ENCODE data around the gene WDR74. TPM values are rescaled to one million over a fixed set of nuclear protein-coding genes. Genes with fewer than 3 reads are reported as not detected.

Gene WDR74
- total RNA-seq, 1 experiment from 2014 or later = 110 TPM

DNA sequence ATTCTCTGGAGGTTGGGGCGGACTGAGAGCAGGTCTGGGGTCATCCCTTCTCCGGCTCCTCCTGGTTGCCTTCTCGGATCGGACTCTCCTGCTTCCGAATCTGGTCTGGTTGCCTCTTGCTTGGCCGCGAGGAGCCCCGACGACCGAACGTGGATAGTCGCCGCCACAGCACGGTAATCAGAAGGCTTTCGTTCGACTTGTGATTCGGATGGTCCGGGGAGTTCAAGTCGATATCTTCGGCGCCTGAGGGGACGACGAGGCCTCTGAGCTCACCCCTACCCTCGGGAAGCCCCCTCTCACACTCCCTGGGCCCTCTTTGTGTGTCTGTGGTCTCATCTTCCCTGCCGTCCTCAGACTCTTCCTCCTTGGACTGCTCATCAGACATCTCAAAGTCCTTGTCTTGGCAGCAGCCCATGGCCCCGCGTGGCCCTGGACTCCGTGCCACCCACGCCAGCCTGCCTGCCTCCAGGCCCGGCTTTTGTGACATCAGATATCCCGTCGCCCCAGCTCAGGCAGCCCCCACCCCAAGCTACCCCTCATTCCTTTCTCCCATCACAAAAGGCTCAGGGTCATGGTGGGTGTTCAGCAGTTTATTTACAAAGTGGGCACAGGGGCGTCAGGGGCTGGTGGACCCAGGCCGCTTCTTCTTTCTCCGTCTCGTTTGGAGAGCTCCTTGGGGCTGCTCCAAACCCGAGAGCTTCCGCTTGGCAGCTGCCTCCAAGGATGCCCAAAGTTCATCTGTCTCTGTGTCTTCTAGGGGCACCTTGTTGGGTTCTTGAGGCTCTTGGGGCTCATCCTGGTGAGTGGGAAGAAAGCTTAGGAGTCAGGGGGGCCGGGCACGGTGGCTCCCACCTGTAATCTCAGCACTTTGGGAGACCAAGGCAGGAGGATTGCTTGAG, 6.8 kb downstream of the WDR74 start, which contains the start of gene TEX54:
Gene TEX54 (minus strand): TSS at position 506 of the 899 bp plus-strand sequence.
- Mint-ChIP-seq H3K27ac (peak within 1 kb of the TSS; percentile 100), H3K36me3 (peaks cover 36% of the 10 kb centered on the region), H3K4me1 (peaks cover 19% of the 10 kb centered on the region), H3K27me3 (ENCODE audit: low read depth) (no peaks in the 10 kb centered on the region), H3K9me3 (no peaks in the 10 kb centered on the region), H3K4me3 (peak within 1 kb of the TSS; percentile 100)
- CTCF ChIA-PET = interaction anchor here (0.6 to 2.4 kb wide), 16 partner anchors 8 to 290 kb away, joined by 3 to 22 read pairs (median 4); partner anchors contain the start of genes HNRNPUL2, TAF6L and TMEM179B
- POLR2A ChIA-PET = interaction anchor here (0.5 to 2.4 kb wide), 24 partner anchors 9 to 316 kb away, joined by 3 to 35 read pairs (median 5); partner anchors contain the start of genes BSCL2, C11orf98, CSKMT and GNG3
- no peak for TF ChIP-seq NR3C1 (CRISPR knock-in tag; conservative IDR thresholded peaks at IDR 0.05; ENCODE audit: low read depth)
- TF ChIP-seq, protein P1, sequence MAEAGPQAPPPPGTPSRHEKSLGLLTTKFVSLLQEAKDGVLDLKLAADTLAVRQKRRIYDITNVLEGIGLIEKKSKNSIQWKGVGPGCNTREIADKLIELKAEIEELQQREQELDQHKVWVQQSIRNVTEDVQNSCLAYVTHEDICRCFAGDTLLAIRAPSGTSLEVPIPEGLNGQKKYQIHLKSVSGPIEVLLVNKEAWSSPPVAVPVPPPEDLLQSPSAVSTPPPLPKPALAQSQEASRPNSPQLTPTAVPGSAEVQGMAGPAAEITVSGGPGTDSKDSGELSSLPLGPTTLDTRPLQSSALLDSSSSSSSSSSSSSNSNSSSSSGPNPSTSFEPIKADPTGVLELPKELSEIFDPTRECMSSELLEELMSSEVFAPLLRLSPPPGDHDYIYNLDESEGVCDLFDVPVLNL (CRISPR knock-in tag; IDR thresholded peaks at IDR 0.05; ENCODE audit: borderline replicate concordance, low read depth) = no peak
- TF ChIP-seq, protein P2, sequence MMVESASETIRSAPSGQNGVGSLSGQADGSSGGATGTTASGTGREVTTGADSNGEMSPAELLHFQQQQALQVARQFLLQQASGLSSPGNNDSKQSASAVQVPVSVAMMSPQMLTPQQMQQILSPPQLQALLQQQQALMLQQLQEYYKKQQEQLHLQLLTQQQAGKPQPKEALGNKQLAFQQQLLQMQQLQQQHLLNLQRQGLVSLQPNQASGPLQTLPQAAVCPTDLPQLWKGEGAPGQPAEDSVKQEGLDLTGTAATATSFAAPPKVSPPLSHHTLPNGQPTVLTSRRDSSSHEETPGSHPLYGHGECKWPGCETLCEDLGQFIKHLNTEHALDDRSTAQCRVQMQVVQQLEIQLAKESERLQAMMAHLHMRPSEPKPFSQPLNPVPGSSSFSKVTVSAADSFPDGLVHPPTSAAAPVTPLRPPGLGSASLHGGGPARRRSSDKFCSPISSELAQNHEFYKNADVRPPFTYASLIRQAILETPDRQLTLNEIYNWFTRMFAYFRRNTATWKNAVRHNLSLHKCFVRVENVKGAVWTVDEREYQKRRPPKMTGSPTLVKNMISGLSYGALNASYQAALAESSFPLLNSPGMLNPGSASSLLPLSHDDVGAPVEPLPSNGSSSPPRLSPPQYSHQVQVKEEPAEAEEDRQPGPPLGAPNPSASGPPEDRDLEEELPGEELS (CRISPR knock-in tag; IDR thresholded peaks at IDR 0.05) = peak; percentile 6; the same call in 1 of the 2 replicates
- no peak for DNase-seq (ENCODE audit: low spot score)
- ATAC-seq = peak; percentile 1

DNA sequence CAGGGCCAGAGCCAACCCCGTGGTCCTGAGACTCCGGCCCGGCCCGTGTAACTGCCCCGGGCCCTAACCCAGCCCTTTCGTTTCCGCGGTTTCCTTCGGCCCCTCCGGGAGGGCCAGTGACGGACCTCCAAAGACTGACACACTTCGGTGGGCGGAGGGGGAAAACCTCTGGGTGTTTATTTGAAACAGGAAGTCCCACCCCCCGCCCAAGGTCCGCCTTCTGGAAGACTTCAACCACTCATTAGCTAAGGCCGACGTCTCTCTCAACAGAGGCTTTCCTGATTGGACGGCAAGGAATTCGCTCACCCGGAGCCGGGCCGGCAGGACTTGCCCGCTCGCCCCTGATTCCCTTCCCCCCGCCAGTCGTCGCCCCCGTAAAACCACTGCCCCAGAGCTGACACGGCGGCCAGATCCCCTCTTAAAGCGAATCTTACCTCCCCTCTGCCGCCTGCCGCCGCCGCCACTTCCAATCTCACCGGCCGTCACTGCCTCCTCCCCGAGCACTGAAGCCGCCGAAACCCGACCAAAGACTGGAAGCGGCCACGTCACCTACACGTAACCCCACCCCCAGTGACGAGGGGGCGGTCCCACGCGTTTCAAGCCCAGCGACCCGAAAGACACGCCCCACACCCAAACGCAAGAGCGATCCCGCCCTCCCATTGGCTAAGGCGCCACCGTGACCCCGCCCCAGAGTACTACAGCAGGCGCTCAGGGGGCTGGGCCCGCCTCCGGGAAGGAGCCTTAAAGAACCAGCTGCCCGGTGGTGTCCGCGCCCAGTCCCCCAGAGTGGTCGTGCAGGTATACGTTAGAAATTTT, 7.7 kb downstream of the WDR74 start, which contains the start of gene STX5:
Gene STX5 (minus strand): TSS at position 532 of the 816 bp plus-strand sequence. CDS start 808 bp downstream, outside the sequence.
- TF ChIP-seq ZNF317 (CRISPR knock-in tag; IDR thresholded peaks at IDR 0.05; ENCODE audit: borderline replicate concordance, low read depth) (peak; percentile 15; the same call in 1 of the 2 replicates), FOXK1 (CRISPR knock-in tag; IDR thresholded peaks at IDR 0.05) (peak; percentile 95), NFE2L1 (CRISPR knock-in tag; IDR thresholded peaks at IDR 0.05) (no peak), NR2C2 (CRISPR knock-in tag; IDR thresholded peaks at IDR 0.05) (no peak), NFATC4 (CRISPR knock-in tag; IDR thresholded peaks at IDR 0.05) (no peak), IRF2 (CRISPR knock-in tag; IDR thresholded peaks at IDR 0.05; ENCODE audit: borderline replicate concordance, low read depth) (no peak), MYBL2 (CRISPR knock-in tag; IDR thresholded peaks at IDR 0.05) (peak; percentile 57; the same call in 1 of the 2 replicates), NFYB (CRISPR knock-in tag; conservative IDR thresholded peaks at IDR 0.05; ENCODE audit: low read depth) (peak; percentile 85), SP1 (CRISPR knock-in tag; conservative IDR thresholded peaks at IDR 0.05) (peak; percentile 77), CREM (CRISPR knock-in tag; IDR thresholded peaks at IDR 0.05) (peak; percentile 52)
- TF ChIP-seq, protein P3, sequence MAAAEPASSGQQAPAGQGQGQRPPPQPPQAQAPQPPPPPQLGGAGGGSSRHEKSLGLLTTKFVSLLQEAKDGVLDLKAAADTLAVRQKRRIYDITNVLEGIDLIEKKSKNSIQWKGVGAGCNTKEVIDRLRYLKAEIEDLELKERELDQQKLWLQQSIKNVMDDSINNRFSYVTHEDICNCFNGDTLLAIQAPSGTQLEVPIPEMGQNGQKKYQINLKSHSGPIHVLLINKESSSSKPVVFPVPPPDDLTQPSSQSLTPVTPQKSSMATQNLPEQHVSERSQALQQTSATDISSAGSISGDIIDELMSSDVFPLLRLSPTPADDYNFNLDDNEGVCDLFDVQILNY (CRISPR knock-in tag; IDR thresholded peaks at IDR 0.05) = peak; percentile 67
- TF ChIP-seq, protein P4, sequence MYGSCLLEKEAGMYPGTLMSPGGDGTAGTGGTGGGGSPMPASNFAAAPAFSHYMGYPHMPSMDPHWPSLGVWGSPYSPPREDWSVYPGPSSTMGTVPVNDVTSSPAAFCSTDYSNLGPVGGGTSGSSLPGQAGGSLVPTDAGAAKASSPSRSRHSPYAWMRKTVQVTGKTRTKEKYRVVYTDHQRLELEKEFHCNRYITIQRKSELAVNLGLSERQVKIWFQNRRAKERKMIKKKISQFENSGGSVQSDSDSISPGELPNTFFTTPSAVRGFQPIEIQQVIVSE (CRISPR knock-in tag; IDR thresholded peaks at IDR 0.05; ENCODE audit: borderline replicate concordance) = no peak
- TF ChIP-seq, protein P5, sequence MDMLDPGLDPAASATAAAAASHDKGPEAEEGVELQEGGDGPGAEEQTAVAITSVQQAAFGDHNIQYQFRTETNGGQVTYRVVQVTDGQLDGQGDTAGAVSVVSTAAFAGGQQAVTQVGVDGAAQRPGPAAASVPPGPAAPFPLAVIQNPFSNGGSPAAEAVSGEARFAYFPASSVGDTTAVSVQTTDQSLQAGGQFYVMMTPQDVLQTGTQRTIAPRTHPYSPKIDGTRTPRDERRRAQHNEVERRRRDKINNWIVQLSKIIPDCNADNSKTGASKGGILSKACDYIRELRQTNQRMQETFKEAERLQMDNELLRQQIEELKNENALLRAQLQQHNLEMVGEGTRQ (CRISPR knock-in tag; IDR thresholded peaks at IDR 0.05) = peak; percentile 61; the same call in 1 of the 2 replicates
- TF ChIP-seq, protein P6, sequence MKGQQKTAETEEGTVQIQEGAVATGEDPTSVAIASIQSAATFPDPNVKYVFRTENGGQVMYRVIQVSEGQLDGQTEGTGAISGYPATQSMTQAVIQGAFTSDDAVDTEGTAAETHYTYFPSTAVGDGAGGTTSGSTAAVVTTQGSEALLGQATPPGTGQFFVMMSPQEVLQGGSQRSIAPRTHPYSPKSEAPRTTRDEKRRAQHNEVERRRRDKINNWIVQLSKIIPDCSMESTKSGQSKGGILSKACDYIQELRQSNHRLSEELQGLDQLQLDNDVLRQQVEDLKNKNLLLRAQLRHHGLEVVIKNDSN (CRISPR knock-in tag; IDR thresholded peaks at IDR 0.05) = peak; percentile 81; the same call in 1 of the 2 replicates
- TF ChIP-seq, protein P2 (CRISPR knock-in tag; IDR thresholded peaks at IDR 0.05) = 0 out of 2 replicates have a peak, but pooled peaks have one; percentile 4
- Mint-ChIP-seq H3K9me3 (no peaks in the 10 kb centered on the region), H3K36me3 (peaks cover 40% of the 10 kb centered on the region), H3K4me1 (peaks cover 16% of the 10 kb centered on the region), H3K4me3 (peak within 1 kb of the TSS; percentile 100), H3K27me3 (ENCODE audit: low read depth) (no peaks in the 10 kb centered on the region), H3K27ac (peak within 1 kb of the TSS; percentile 100)
- peak; percentile 100 for DNase-seq (ENCODE audit: low spot score)
- ChIA-PET CTCF (interaction anchor here (0.6 to 2.4 kb wide), 21 partner anchors 9 to 850 kb away, joined by 3 to 22 read pairs (median 4); partner anchors contain the start of genes C11orf98, HNRNPUL2, TAF6L and TMEM179B), POLR2A (interaction anchor here (0.5 to 2.4 kb wide), 36 partner anchors 9 to 1719 kb away, joined by 3 to 35 read pairs (median 4); partner anchors contain the start of genes BSCL2, C11orf98, CSKMT and GNG3)
- ATAC-seq = peak; percentile 91

Data from WTC11 (cell line).